GM19372 (cell line): ENCODE measurements around the gene PARD3.

Experiments used
- ATAC-seq: cut with Tn5 transposase; IDR thresholded peaks from one replicate; pipeline ENCODE4 v1.9.1; 2021; ENCODE audit warnings: mild to moderate bottlenecking, low read depth, moderate library complexity; ENCODE audit not compliant: unreplicated experiment

Gene PARD3

DNA sequence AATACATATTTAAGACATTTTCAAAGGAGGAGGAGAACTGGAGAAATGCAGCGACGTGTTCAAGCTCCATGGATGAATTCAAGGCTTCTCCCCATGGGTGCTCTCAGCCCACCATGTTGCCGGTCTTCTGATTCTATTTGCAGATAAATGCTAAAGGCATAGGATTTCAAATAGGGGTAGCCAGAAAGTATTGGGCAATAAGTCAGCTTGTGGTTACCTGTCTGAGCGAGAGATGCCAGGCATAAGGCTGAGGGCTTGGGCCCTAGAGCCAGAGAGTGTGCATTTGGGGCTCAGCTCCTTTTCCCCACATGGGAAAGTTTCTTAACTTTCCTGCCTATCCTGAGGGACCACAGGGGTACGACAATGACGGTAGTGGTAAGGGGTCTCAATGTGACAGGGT, 180.0 kb downstream of the PARD3 start:
- ATAC-seq: no peak

DNA sequence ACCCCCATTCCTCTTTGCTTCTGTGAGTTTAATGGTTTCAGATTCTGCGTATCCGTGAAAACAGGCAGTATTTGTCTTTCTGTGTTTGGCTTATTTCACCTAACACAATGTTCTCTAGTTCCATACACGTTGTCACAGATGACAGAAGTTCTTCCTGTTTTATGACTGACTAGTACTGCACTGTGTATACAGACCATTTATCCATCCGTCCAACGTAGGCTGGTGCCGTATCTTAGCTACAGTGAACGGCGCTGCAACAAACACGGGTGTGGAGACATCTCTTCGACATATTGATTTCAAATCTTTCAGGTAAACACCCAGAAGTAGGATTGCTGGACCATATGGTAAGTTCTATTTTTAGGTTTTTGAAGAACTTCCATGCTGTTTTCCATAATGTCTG, 181.7 kb downstream of the PARD3 start:
- no peak for ATAC-seq

DNA sequence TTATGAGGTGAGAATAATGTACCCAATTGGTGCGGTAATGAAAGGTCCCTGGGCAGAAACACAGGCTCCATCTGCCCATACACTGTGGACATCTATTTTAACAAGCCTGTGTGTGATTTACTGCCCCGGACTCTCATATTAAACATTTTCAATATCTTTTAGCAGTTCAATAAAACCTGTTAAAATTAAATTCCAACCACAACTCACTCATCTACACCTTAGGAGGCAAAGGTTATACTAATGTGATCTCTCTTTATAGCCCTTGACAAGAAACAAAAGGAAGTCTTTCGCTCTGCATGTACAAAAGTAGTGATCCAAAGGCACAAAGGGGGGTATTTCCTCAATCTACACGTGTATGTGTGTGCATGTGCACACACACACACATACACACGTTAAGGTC, 186.0 kb downstream of the PARD3 start:
- ATAC-seq: no peak

DNA sequence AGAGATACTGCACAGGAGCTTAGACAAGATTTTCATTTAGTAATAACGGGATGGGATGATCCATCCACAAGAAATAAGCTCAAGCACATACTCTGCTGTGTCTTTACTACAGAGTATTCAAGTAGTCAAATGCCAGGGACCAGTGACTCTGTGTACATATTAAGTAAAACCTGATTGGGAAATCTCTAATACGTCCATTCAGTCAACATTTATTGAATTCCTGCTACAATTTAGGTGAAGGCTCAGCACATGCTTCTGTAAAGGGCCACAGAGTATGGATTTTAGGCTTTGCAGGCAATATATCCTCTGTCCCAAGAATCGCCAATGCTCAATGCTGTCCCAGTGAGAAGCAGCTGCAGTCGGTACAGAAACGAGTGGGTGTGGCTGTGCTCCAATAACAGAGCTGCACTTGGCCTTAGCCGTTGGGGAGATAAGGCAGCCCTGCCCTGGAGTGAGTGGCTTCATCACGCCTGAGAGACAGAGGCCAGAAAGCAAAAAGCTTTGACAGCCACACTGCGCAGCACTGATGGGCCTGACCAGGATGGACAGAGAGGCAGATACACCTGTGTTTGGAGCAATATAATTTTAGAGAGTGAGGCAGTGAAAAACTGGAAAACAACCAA, 186.8 kb downstream of the PARD3 start:
- no peak for ATAC-seq

DNA sequence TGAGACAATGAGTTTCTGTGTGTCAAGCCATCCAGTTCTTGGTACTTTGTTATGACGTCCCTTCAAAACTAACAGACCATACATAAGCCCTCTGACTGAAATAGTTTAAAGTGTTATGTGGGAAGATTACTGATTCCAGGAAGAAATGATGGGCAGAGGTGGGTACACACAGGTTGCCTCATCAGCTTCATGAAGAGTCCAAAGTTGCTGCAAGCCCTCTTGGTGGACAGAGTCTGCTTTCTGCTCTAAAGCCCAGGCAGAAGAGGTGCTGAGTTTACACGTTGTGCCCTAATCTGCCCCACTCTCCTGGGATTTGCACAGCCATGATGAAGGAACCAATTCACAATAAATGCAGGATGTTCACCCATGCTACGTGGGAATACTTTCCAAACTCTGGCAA, 187.4 kb downstream of the PARD3 start:
- no peak for ATAC-seq

DNA sequence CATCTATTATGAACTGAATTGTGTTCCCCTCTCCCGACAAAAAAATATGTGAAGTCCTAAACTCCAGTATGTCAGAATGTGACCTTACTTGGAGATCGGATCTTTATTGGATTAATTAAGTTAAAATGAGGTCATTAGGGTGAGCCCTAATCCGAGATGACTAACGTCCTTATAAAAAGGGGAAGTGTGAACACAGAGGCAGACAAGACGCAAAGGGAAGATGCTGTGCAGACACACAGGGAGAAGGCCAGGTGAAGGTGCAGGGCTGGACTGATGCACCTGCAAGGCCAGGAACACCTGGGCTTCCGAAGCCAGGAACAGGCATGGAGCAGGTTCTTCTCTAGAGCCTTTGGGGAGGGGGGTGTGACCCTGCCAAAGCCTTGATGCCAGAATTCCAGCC, 187.8 kb downstream of the PARD3 start:
- no peak for ATAC-seq

DNA sequence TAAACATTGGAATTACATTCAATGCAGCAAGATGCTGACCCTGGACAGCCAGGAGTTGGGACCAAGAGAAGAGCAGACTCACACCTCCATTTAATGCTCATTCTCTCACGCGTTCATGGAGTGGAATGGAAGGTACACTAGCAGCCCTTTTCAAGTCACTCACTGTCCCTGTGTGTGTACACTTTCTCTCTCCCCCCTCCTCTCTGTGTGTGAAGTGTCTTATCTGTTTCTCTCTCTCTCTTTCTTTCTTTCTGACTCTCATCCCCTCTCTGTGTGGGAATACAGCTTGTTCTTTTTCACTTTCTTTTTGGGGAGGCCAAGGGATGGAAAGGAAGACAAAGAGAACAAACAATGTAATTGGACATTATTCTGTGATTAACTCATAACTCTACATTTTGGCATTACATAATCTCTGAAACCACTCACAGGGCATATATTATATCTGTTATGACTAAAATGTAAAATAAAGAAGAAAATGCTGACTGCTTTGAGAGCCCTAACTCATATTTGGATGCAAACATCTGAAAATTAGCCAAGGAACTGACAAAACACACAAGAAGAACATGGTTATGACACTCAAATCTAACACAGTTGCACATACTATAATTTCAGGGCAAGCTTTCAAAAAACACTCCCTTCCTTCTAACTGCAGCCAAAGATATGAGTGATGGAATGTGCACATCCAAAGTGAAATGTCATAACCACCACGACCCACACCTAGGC, 188.8 kb downstream of the PARD3 start:
- no peak for ATAC-seq

- ATAC-seq: no peak
Measured at GRCh38 chr10:34624323-34625153, 190.6 kb downstream of the PARD3 start.

DNA sequence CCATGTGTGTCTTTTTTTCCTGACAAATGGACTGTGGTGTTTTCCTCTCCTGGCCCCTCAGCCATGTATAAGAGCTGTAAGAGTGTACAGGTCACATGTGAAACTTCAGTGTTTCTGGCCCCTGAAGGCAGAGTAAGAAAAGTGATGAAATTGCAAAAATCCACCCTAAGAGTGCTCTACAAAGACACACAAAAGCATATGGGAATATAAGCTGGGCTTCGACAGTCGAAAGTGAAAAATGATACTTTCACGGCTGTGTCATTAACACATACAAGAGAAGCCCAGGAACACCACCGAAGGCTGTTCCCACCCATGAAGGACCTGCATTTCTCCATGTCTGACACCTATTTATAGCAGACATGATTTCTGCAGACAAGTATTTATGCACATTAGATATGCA, 192.2 kb downstream of the PARD3 start:
- ATAC-seq: no peak

- no peak for ATAC-seq
Measured at GRCh38 chr10:34618611-34619010, 196.5 kb downstream of the PARD3 start.

- ATAC-seq: no peak
Measured at GRCh38 chr10:34615770-34616169, 199.3 kb downstream of the PARD3 start.

DNA sequence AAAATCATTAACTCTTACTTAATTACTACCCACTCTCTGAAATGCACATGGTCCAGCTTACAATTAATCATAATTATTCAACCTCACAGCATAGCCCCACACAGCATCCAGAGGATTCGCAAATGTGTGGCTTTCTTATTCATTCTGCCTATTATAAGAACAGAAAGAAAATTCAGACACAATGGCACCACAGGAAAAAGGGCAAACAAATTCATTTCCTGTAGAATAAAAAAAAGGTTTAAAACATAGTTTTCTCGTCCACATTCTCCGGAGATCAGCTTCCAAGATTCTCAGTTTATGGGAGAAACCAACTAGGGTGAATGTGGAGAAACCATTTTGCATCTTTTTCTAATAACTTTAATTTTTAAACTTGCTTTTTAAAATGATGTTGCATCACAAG, 201.6 kb downstream of the PARD3 start:
- no peak for ATAC-seq

DNA sequence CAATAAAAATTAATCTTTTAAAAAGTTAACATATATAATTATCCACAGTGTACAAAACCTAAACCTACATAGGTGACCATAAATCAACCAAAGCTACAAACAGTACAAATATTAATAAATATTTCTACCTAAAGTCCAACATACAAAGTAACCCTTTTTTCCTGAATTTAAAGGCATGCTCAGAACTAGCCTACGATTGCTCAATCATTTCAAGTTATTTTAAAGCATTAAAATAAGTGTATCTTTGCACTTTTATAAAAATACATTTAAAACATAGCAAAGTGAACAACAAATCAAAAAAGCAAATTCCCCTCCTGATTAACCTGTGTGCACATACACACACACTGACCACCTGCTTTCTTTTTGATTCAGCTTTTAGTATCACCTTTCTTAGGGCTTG, 202.2 kb downstream of the PARD3 start:
- no peak for ATAC-seq

GRCh38 chr10:34612446-34612845, 202.7 kb downstream of the PARD3 start:
- ATAC-seq: no peak

- no peak for ATAC-seq
Measured at GRCh38 chr10:34609287-34609940, 205.7 kb downstream of the PARD3 start.

GRCh38 chr10:34607894-34608293, 207.2 kb downstream of the PARD3 start:
- ATAC-seq: no peak

GRCh38 chr10:34606890-34607289, 208.2 kb downstream of the PARD3 start:
- no peak for ATAC-seq

- no peak for ATAC-seq
Measured at GRCh38 chr10:34602478-34602877, 212.6 kb downstream of the PARD3 start.

DNA sequence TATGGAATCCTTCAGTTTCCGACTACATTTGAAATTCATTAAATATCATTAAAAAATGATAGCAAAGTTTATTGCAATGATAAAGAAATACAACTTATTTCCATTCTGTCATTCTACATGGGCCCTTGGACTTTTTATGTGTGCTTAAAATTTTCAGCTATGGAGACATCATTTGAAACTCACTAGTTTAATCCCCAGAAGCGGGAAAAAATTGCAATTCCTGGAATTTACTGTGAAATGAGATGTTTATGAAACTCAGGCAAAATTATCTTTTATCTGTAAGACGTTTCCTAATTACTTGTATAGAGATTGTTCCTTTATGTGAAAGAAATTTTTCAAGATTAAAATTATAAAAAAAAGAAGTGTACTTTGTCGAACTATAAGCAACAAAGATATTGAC, 213.4 kb downstream of the PARD3 start:
- ATAC-seq: no peak

GRCh38 chr10:34599026-34599795, 215.9 kb downstream of the PARD3 start:
- no peak for ATAC-seq
